PC-3 (cell line): Measurements from ENCODE around the gene TRIM34.

Experiments
- EZH2 ChIP-seq: fragments of 300-600 bp; sonication (generic); IDR thresholded peaks from one replicate; pipeline ENCODE4 v1.6.1; 2017; ENCODE audit warnings: antibody characterized with exemption, mild to moderate bottlenecking, low read length; ENCODE audit not compliant: unreplicated experiment
- EZH2phosphoT487 ChIP-seq: fragments of 300-600 bp; sonication (generic); IDR thresholded peaks from 2 replicates; pipeline ENCODE4 v1.6.1; 2018; ENCODE audit warnings: mild to moderate bottlenecking, antibody characterized with exemption, low read length, borderline replicate concordance
- TF ChIP-seq, protein P1 (sequence below): fragments of 300-600 bp; sonication (generic); conservative IDR thresholded peaks from 2 replicates; pipeline ENCODE4 v1.5.1; 2017; ENCODE audit warnings: antibody characterized with exemption, low read depth, mild to moderate bottlenecking, low read length

- TF ChIP-seq, protein P1, sequence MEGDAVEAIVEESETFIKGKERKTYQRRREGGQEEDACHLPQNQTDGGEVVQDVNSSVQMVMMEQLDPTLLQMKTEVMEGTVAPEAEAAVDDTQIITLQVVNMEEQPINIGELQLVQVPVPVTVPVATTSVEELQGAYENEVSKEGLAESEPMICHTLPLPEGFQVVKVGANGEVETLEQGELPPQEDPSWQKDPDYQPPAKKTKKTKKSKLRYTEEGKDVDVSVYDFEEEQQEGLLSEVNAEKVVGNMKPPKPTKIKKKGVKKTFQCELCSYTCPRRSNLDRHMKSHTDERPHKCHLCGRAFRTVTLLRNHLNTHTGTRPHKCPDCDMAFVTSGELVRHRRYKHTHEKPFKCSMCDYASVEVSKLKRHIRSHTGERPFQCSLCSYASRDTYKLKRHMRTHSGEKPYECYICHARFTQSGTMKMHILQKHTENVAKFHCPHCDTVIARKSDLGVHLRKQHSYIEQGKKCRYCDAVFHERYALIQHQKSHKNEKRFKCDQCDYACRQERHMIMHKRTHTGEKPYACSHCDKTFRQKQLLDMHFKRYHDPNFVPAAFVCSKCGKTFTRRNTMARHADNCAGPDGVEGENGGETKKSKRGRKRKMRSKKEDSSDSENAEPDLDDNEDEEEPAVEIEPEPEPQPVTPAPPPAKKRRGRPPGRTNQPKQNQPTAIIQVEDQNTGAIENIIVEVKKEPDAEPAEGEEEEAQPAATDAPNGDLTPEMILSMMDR, result no peak
- no peak for TF ChIP-seq EZH2
- no peak for TF ChIP-seq EZH2phosphoT487
Measured at GRCh38 chr11:5580577-5580976, 44.2 kb upstream of the TRIM34 start, which contains the start of gene OR52B6.
